ENCODE results near the gene KCNH1.

The KCNH1 gene

DNA sequence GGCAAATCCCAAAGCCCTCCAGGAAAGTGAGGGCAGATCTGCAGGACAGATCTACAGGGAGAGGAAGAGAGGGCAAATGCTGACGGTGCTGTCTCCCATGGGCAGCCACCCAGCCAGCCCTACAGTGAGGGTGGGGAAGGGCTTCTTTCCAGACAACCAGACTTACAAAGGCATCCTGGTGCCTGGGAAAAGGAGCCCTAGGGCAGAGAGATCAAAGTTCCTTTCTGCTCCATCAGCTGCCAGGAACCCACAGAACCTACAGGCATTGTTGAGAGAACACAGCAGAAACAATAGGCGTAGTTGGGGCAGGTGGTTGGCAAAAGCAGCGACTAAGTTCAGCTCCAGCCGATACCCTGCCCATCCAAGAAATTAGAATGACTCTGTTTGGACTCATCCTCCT lies 332.4 kb downstream of the KCNH1 start:
- TF ChIP-seq, protein P1, sequence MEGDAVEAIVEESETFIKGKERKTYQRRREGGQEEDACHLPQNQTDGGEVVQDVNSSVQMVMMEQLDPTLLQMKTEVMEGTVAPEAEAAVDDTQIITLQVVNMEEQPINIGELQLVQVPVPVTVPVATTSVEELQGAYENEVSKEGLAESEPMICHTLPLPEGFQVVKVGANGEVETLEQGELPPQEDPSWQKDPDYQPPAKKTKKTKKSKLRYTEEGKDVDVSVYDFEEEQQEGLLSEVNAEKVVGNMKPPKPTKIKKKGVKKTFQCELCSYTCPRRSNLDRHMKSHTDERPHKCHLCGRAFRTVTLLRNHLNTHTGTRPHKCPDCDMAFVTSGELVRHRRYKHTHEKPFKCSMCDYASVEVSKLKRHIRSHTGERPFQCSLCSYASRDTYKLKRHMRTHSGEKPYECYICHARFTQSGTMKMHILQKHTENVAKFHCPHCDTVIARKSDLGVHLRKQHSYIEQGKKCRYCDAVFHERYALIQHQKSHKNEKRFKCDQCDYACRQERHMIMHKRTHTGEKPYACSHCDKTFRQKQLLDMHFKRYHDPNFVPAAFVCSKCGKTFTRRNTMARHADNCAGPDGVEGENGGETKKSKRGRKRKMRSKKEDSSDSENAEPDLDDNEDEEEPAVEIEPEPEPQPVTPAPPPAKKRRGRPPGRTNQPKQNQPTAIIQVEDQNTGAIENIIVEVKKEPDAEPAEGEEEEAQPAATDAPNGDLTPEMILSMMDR (IDR thresholded peaks at IDR 0.05; ENCODE audit: low read depth, low read length): no peak
- no peak for DNase-seq (ENCODE audit: extremely low read depth, low read depth)

DNA sequence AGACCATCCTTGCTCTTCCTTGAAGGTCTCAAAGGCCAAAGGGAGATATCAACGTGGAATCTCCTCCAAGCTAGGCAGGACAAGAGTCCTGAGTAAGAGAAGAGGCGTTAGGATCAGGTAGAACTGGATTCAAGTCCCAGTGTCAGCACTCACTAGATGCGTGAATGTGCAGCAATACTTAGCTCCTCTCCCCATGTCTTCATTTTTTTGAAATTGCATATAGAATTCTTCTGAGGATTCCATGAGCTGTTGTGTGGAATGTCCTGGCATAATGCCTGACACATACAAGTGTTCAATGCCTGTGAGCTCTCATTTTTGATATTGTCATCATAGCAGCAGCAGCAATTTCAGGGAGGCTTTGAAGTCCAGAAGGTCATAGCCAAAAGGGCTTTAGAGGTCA lies 333.2 kb downstream of the KCNH1 start:
- DNase-seq (ENCODE audit: extremely low read depth, low read depth): no peak
- TF ChIP-seq, protein P1 (IDR thresholded peaks at IDR 0.05; ENCODE audit: low read depth, low read length): no peak

DNA sequence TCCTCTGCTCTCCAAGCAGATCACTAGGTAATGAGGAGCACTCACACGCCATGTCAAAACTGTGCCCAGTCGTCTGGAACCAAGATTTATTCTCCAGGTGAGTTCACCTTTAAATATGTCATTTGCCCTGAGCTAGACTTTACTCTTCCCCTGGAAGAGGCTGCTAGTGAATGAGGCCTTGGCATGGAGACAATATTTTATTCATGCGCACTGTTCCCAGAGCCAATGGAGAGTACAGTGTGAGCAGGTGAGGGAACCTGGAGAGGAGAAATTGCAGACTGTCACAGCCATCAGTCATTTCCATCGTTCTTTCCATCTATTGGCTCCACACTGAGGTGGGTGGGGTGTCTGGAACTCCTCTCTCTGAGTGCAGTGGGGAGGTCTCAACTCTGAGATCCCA lies 333.6 kb downstream of the KCNH1 start:
- TF ChIP-seq, protein P1 (IDR thresholded peaks at IDR 0.05; ENCODE audit: low read depth, low read length): no peak
- DNase-seq (ENCODE audit: extremely low read depth, low read depth): no peak

DNA sequence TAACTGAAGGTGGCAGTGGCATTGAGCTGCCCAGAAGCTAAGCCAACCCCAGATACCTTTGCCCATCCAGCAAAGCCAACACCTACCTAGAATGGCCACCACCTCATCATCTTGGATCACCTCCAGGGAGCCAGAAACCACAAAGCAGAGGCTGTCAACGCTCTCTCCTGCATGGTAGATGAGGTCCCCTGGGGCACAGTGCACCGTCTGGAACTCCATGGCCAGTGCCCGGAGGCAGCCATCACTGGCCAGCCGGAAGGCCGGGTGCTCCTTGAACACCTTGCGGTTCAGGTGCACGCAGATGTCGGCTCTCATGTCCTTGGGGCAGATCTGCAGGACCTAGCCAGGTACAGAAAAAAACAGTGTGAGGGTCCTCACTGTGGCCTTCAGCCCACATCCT lies 336.5 kb downstream of the KCNH1 start:
- TF ChIP-seq, protein P1 (IDR thresholded peaks at IDR 0.05; ENCODE audit: low read depth, low read length): no peak
- no peak for DNase-seq (ENCODE audit: extremely low read depth, low read depth)

DNA sequence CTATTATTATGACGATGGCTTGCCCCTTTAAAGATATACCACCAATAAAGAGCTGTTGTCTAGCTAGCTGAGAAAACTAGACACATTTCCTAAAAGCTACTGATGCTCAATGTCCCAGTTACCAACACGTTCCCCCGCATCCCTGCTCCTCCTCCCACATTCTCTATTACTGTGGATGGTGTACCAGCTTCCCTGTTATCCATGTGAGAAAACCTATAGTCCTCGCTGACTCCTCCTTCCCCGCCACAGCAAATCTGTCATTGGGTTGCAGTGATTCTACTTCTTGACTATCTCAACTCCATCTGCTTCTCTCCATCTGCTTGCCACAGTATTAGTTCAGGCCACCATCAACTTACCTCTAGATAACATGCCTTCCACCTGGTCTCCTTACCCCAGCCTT lies 337.5 kb downstream of the KCNH1 start:
- DNase-seq (ENCODE audit: extremely low read depth, low read depth): no peak

DNA sequence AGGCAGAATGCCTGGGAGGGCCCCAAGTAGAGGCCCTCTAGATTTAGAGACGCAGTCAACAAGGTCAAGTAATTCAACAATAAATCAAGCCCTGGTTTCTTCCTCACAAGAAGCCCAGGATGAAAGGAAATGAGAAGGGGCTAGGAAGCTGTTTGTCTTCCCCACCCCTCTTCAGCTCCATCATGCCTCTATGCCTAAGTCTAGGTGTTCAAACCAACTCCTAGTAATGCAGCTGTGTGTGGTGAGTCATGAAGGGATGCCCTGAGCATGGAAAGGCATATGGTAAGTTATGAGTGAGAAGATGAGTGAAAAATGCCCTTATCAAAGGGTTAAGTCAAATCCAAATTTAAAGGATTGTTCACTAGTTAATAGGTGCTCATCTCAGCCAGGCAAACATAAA lies 339.5 kb downstream of the KCNH1 start:
- TF ChIP-seq, protein P1 (IDR thresholded peaks at IDR 0.05; ENCODE audit: low read depth, low read length): no peak
- no peak for DNase-seq (ENCODE audit: extremely low read depth, low read depth)

More for the DNA sequence above, 337.5 kb downstream of the KCNH1 start:
- TF ChIP-seq, protein P1 (IDR thresholded peaks at IDR 0.05; ENCODE audit: low read depth, low read length): no peak

DNA sequence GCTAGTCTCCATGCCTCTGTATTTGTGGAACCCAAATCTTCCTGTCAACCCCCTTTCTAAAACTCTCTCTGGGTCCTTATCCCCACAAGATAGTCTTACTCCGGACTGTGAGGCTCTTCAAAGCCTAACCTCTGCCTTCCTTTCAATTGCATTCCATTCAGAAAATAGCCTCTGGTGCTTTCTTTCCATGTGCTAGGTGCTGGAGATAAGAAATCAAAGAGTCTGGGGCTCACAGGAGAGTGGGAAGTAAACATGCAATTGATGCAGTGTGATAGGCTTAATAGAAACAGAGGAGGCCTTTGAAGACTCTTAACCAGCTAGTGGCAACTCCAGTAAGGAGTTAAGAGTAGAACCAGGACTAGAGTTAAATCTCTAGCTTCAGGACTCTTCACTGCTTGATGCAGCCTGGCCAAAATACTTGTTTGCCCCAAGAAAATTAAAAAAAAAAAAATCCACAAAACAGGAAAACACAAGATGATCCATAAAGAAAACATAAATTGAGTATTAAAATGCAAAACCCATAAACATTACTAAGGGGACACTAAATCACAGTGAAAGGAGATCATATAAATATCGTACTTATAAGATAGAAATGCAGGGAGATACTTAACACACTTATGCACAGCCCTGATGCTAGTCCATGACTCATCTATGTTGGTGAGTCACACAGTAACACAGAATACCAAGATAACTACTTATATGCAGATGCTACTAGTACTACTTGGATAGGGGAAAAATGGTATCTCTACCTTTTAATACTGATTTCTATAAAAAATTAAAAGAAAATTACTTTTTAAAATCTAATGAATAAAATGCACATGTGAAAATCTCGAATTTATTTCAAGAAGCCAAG lies 341.5 kb downstream of the KCNH1 start:
- TF ChIP-seq, protein P1 (IDR thresholded peaks at IDR 0.05; ENCODE audit: low read depth, low read length): no peak
- no peak for DNase-seq (ENCODE audit: extremely low read depth, low read depth)

Data from AG09319 (cell line).